Stomach (tissue), 9 donors: ENCODE results near the gene IFIH1. TPM values are rescaled to one million over a fixed set of nuclear protein-coding genes. Genes with fewer than 3 reads are reported as not detected.

Experiments
- DNase-seq, 2 donors: peaks; one replicate each; pipeline versions ENCODE4 v3.0.0 to v3.0.0-alpha.2; 2013 to 2019
- H3K27ac ChIP-seq, 5 donors: fragments of 200-600 bp in 4 of 5; sonication (generic) in 4 of 5; one replicate each; pipeline ENCODE4 v1.5.1; 2013 to 2019; ENCODE audit warnings: mild to moderate bottlenecking in 1 of 5, moderate library complexity in 1 of 5
- H3K27me3 ChIP-seq, 3 donors: fragments of 200-600 bp; sonication (generic); one replicate each; pipeline ENCODE4 v1.5.1; 2017 to 2019; ENCODE audit warnings: mixed run types in 1 of 3
- H3K36me3 ChIP-seq, 4 donors: fragments of 200-600 bp; sonication (generic); 1 replicate in 3 of 4; 2 replicates in 1 of 4; pipeline ENCODE4 v1.5.1; 2016 to 2019
- H3K4me1 ChIP-seq, 4 donors: fragments of 200-600 bp; sonication (generic); one replicate each; pipeline ENCODE4 v1.5.1; 2016 to 2019
- H3K4me3 ChIP-seq, 4 donors: fragments of 200-600 bp; sonication (generic) in 3 of 4; one replicate each; pipeline ENCODE4 v1.5.1; 2016 to 2019; ENCODE audit warnings: mild to moderate bottlenecking in 1 of 4
- H3K9me3 ChIP-seq, 4 donors: fragments of 200-600 bp; sonication (generic); one replicate each; pipeline ENCODE4 v1.5.1; 2016 to 2019
- EP300 ChIP-seq: sonication (generic); formaldehyde crosslinking; IDR thresholded peaks from one replicate; pipeline ENCODE4 v1.6.1; 2017; ENCODE audit warnings: antibody characterized with exemption
- POLR2A ChIP-seq, 4 donors: fragments of 450-650 bp; IDR thresholded peaks; one replicate each; pipeline ENCODE4 v1.6.1; 2016; ENCODE audit warnings: antibody characterized with exemption in 4 of 4, control low read depth in 2 of 4, mild to moderate bottlenecking in 1 of 4, moderate library complexity in 1 of 4
- POLR2AphosphoS5 ChIP-seq, 3 donors: sonication (generic); formaldehyde crosslinking; IDR thresholded peaks; one replicate each; pipeline ENCODE4 v1.6.1; 2016; ENCODE audit warnings: antibody characterized with exemption in 3 of 3
- WGBS, 5 donors: extraction: QIAGEN DNeasy Blood & Tissue Kit in 3 of 5; methylation state at CpG; one replicate each; pipeline versions ENCODE4 v1.1.5 to v1.1.7; 2013 to 2018; 5-methylcytosine and 5-hydroxymethylcytosine counted together
- intact Hi-C: fragments of 100-400 bp; cut with DNase I; formaldehyde crosslinking; loops from one replicate; pipeline ENCODE4 v1.15.1; 2023; ENCODE audit warnings: low total_unique reads
- polyA plus RNA-seq, 3 donors: library from polyadenylated mRNA; stranded (reverse); fragments of 200-250 nt; gene quantifications; one replicate each; pipeline ENCODE4 v1.2.3, GENCODE V29; 2013
- total RNA-seq, 5 donors: library from RNA; depleted of rRNA; stranded (reverse); fragments of >200 nt; gene quantifications; one replicate each; pipeline versions ENCODE4 v1.1.0 to v1.2.3, GENCODE V29; 2014 to 2016
- TF ChIP-seq, protein P1 (sequence below), 7 experiments: fragments of 450-650 bp in 4 of 7; fragments of 200-600 bp in 3 of 7; sonication (generic) in 3 of 7; IDR thresholded peaks; one replicate each; pipeline ENCODE4 v1.5.1; 2016 to 2019; ENCODE audit warnings: antibody characterized with exemption in 7 of 7, control low read depth in 2 of 7, mild to moderate bottlenecking in 1 of 7
- donor health status: healthy with polysubstance abuse.
- donor health status: Bipolar disorder and iron deficiency.
- donor health status: healthy.

The IFIH1 gene
- total and polyA plus RNA-seq, 8 donors: 2.6 to 37.5 (median 10.1) TPM

DNA sequence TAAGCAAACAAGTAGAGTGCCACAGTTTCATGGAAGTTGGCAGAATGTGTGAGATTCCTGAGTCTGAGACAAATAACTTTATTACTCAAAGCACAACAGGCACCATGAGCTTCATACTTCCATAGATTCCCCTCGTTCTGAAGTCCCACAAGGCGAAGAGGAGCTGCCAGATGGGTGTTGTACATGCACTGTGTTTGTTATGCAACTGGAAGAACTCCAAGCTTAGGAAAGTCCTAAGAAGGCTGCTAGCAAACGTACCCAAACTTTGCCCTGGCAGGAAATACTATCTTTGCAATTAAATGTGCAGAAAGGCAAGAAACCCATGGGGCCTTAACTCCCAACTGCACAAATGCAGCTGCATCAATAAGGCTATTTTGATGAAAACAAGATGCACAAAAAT, 23.8 kb upstream of the IFIH1 start:
- H3K27ac ChIP-seq: peak overlapping the region in 1 of 5 donors; percentile 96

DNA sequence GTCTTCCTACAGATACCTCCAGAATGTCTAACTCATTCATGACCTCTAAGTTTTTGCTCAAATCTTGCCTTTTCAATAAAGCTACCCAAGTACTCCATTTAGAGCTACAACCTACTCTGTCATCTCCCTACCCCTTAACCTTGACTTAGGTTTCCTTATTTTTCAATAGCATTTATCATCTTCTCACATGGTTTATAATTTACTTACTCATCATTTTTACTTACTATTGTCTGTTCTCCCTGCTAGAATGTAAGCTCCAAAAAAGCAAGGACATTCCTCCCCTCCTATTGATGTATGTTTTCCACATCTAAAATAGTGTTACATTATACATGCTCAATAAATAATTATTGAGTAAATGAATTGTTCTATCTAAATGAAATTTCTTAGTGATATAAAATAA, 22.3 kb upstream of the IFIH1 start:
- H3K9me3 ChIP-seq: no peaks in the 10 kb centered on the region

More for the DNA sequence above, 23.8 kb upstream of the IFIH1 start:
- 34 to 63% (median 52%) methylated on average over 3 of the region's 3 CpGs for WGBS, 5 donors
- peaks cover 0 to 31% (median 10%) of the 10 kb centered on the region in 4 donors for H3K4me1 ChIP-seq
- H3K36me3 ChIP-seq: no peaks in the 10 kb centered on the region
- no peaks in the 10 kb centered on the region for H3K9me3 ChIP-seq
- DNase-seq: no peak
- H3K27me3 ChIP-seq: no peaks in the 10 kb centered on the region
- TF ChIP-seq POLR2AphosphoS5 (IDR thresholded peaks at IDR 0.05): no peak
- TF ChIP-seq POLR2A (IDR thresholded peaks at IDR 0.05): no peak
- TF ChIP-seq EP300: no peak
- TF ChIP-seq, protein P1, sequence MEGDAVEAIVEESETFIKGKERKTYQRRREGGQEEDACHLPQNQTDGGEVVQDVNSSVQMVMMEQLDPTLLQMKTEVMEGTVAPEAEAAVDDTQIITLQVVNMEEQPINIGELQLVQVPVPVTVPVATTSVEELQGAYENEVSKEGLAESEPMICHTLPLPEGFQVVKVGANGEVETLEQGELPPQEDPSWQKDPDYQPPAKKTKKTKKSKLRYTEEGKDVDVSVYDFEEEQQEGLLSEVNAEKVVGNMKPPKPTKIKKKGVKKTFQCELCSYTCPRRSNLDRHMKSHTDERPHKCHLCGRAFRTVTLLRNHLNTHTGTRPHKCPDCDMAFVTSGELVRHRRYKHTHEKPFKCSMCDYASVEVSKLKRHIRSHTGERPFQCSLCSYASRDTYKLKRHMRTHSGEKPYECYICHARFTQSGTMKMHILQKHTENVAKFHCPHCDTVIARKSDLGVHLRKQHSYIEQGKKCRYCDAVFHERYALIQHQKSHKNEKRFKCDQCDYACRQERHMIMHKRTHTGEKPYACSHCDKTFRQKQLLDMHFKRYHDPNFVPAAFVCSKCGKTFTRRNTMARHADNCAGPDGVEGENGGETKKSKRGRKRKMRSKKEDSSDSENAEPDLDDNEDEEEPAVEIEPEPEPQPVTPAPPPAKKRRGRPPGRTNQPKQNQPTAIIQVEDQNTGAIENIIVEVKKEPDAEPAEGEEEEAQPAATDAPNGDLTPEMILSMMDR (IDR thresholded peaks at IDR 0.05): no peak
- H3K4me3 ChIP-seq: no peak overlapping the region
- intact Hi-C loops: no loop called here

DNA sequence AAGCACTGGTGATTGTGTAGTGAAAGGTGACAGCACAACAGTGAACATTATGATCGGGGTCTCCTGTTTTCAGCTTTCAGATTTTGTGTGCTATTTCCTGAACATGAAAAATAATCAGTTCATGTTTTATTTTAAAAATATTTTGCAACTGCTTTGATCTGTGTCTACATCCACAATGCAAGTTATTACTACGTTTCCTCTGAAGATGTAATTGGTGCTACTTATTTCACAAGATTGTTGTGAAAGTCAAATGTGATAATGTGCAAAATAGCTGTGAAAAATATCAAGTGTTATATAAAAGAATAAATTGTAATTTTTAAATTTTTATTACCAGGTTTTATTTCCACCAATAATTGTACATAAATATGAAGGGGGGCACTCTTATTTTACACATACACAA, 19.4 kb upstream of the IFIH1 start:
- Histone ChIP-seq H3K9me3 (no peaks in the 10 kb centered on the region), H3K4me3 (no peak overlapping the region), H3K4me1 (peaks cover 0 to 5% (median 0%) of the 10 kb centered on the region in 4 donors), H3K36me3 (no peaks in the 10 kb centered on the region), H3K27ac (no peak overlapping the region), H3K27me3 (no peaks in the 10 kb centered on the region)
- DNase-seq: no peak
- intact Hi-C loops: no loop called here
- TF ChIP-seq, protein P1 (IDR thresholded peaks at IDR 0.05): no peak
- TF ChIP-seq POLR2AphosphoS5 (IDR thresholded peaks at IDR 0.05) (no peak), POLR2A (IDR thresholded peaks at IDR 0.05) (no peak), EP300 (no peak)
- 79 to 93% (median 89%) methylated on average over 2 of the region's 2 CpGs for WGBS, 5 donors

More for the DNA sequence above, 22.3 kb upstream of the IFIH1 start:
- Histone ChIP-seq H3K4me1 (peaks cover 0 to 26% (median 10%) of the 10 kb centered on the region in 4 donors), H3K4me3 (no peak overlapping the region), H3K27me3 (no peaks in the 10 kb centered on the region), H3K27ac (no peak overlapping the region), H3K36me3 (no peaks in the 10 kb centered on the region)
- DNase-seq: no peak
- intact Hi-C loops: no loop called here
- TF ChIP-seq EP300 (no peak), POLR2A (IDR thresholded peaks at IDR 0.05) (no peak), POLR2AphosphoS5 (IDR thresholded peaks at IDR 0.05) (no peak)
- TF ChIP-seq, protein P1 (IDR thresholded peaks at IDR 0.05): no peak

DNA sequence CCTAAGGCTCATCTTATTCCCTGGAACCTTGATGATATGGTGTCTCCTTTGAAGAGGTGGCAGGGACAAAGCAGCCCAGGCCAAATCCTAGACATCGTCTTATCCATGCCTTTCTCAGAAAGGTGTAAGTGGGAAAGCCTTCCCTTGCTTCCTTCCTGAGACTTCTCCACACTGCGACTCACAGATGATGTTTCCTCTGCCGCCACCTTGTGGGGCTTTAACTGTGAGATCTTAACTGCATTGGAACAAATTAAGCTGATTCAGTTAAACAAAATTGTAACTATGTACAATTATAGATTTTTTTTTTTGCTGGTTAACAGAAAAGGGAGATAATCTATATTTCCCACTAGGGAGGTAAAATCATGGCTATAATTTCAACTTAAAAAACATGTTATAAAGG, 15.5 kb upstream of the IFIH1 start:
- H3K4me1 ChIP-seq: no peaks in the 10 kb centered on the region
- H3K27me3 ChIP-seq: no peaks in the 10 kb centered on the region
- no peaks in the 10 kb centered on the region for H3K9me3 ChIP-seq
- DNase-seq: peak; percentile 38 to 64
- H3K4me3 ChIP-seq: no peak overlapping the region
- 20 to 23% (median 21%) methylated on average over 3 of the region's 3 CpGs for WGBS, 5 donors
- TF ChIP-seq EP300 (no peak), POLR2A (IDR thresholded peaks at IDR 0.05) (no peak), POLR2AphosphoS5 (IDR thresholded peaks at IDR 0.05) (no peak)
- TF ChIP-seq, protein P1 (IDR thresholded peaks at IDR 0.05): peak in 3 of 7 experiments; percentile 19 to 37 (median 28)
- no peak overlapping the region for H3K27ac ChIP-seq
- intact Hi-C loops: no loop called here
- no peaks in the 10 kb centered on the region for H3K36me3 ChIP-seq
